Ovary (tissue), 3 donors: ENCODE measurements around the gene CXCR2.

Experiments
- EP300 ChIP-seq: sonication (generic); formaldehyde crosslinking; IDR thresholded peaks from one replicate; pipeline ENCODE4 v1.6.1; 2017; ENCODE audit warnings: antibody characterized with exemption
- POLR2A ChIP-seq: fragments of 450-650 bp; IDR thresholded peaks from one replicate; pipeline ENCODE4 v1.6.1; 2017; ENCODE audit warnings: antibody characterized with exemption, mild to moderate bottlenecking, moderate library complexity
- TF ChIP-seq, protein P1 (sequence below), 3 donors: fragments of 450-650 bp in 2 of 3; fragments of 200-600 bp in 1 of 3; IDR thresholded peaks; one replicate each; pipeline versions ENCODE4 v1.5.1 to v1.8.0; 2016 to 2022; ENCODE audit warnings: antibody characterized with exemption in 3 of 3, mild to moderate bottlenecking in 1 of 3
- donor health status: DM: no; HTN: no; CAD: no.

DNA sequence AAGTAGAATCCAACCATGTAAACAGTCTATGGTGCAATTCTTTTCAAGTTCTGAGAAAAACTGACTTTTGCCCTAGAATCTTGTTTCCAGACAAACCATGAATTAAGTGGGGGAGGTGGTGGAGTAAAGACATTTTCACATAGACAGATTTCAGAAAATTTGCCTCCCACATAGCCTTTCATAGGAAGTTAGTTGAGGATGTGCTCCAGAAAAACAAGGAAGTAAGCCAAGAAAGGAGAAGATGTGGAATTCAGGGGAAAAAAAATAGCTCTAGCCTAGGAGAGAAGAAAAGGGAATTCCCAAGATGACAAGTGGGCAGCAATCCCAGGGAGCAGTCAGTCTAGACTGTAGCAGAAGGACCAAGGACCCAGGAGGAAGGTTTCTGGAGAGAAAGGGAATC is 39.4 kb upstream of the CXCR2 start:
- TF ChIP-seq POLR2A = no peak
- TF ChIP-seq, protein P1, sequence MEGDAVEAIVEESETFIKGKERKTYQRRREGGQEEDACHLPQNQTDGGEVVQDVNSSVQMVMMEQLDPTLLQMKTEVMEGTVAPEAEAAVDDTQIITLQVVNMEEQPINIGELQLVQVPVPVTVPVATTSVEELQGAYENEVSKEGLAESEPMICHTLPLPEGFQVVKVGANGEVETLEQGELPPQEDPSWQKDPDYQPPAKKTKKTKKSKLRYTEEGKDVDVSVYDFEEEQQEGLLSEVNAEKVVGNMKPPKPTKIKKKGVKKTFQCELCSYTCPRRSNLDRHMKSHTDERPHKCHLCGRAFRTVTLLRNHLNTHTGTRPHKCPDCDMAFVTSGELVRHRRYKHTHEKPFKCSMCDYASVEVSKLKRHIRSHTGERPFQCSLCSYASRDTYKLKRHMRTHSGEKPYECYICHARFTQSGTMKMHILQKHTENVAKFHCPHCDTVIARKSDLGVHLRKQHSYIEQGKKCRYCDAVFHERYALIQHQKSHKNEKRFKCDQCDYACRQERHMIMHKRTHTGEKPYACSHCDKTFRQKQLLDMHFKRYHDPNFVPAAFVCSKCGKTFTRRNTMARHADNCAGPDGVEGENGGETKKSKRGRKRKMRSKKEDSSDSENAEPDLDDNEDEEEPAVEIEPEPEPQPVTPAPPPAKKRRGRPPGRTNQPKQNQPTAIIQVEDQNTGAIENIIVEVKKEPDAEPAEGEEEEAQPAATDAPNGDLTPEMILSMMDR (IDR thresholded peaks at IDR 0.05) = no peak
- TF ChIP-seq EP300 = no peak
